G401.6 (cell line): ENCODE results near the gene NDUFA12.

ENCODE experiments used
- FAIRE-seq: peaks from 2 replicates; lab custom pipeline; 2012; peaks lifted over from hg19 to GRCh38; lab: Jason Lieb, UNC

NDUFA12 gene

DNA sequence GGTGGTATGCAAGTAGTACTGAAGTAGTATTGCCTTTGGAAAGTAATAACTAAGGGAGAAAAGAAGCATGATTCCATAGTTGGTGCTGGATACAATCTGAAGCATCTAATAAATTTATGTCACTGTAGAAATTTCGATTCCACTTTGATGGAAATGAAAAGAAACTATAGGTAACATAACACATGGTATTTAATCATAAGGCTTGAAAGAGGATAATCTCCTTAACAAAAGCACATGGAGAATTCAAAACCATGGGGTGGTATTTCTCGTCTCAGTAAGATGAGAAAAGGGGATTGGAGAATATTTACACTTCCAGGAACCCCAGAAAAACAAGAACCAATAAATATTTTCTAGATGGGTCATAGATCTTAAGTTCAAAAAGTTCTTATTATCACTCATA is 72.7 kb downstream of the NDUFA12 start:
- FAIRE-seq = no peak

DNA sequence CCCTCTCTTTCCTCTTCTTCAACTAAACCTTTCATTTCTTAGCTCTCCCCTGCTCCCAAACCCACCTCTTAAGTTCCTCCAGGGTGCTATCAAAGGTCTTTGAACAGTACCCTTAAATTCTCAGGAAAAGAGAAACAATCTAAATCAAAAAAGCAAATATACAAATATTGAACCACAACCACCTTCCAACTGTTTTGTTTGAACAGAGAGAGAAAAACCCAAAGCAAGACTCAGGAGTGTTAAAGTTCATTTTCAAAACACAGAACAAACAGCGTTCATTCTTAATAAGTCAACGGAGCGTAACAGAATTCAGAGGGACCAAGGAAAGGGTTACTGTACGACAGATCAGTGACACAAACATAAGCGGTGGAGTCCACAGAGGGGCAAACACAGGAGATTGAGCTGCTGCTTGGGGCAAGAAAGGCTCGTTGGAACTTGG is 73.3 kb downstream of the NDUFA12 start:
- no peak for FAIRE-seq

DNA sequence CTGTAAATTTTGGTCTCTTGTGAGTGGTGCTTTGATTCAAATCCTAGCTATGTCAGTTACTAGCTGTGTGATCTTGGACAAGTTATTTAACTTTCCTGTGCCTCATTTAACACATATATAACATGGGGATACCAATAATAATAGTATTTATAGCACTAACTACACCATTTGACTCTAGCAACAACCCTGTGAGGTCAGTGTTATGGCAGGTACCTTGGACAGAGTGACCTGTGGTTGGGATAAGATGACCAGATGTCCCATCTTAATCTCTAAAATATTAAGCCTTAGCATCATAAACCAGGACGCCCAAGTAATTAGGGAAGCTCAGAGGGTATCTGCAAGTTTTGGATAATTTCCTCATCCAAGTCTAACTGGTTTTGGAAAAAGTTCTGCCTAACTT is 73.7 kb downstream of the NDUFA12 start:
- FAIRE-seq = no peak

DNA sequence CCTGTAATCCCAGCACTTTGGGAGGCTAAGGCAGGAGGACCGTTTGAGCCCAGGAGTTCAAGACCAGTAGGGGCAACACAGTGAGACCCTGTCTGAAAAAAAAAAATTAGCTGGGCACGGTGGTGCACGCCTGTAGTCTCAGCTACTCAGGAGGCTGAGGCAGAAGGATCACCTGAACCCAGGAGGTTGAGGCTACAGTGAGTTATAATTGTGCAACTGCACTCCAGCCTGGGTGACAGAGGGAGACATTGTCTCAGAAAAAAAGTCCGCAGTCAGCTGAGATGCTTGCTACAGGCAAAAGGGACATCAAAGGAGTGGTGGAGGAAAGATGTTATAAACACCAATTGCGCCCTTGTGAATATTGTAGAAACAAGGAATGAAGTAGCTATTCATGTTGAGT is 77.8 kb downstream of the NDUFA12 start:
- FAIRE-seq = no peak

DNA sequence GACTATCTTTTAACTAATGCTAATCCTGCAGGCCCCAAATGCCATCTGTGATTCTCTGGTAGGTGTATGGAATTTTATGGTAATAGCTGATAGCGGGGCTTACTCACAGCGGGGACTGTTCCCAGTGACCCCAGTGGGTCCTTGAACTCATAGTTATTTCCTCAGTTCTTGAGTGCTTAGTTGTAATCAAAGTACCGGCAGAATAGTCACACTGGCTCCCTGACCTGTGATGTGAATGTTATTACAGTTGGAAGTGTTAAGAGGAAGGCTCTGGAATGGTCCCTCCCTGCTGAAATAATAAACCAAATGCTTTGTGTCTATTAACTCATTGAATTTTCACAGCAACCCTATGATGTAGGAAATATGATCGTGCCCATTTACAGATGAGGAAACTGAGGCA is 78.3 kb downstream of the NDUFA12 start:
- no peak for FAIRE-seq

DNA sequence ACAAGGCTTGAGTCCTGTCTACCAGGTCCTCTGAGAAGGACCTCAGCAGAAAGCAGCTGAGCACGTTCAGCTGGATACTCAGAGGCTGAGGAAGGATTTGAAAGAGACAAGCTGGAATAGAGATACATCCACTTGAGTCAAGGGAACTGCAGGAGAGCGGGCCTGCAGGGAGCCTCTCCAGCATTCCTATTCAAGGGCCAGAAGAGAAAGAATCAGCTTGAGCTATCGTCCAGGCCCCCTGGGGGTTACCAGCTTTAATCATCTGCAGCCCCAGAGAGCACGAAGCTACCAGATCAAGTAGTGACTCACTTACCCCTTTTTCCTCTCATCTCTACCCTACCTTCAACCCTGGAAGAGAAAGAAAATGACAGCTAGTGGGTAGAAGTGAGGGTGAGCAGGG is 80.9 kb downstream of the NDUFA12 start:
- no peak for FAIRE-seq
